HCT116 (cell line): Measurements from ENCODE around the gene KNCN. TPM values are rescaled to one million over a fixed set of nuclear protein-coding genes. Genes with fewer than 3 reads are reported as not detected.

Experiments
- ATAC-seq: fragments of 200-7000 bp; cut with Tn5 transposase; 2 replicates; pipeline ENCODE4 v1.9.1; 2020; ENCODE audit warnings: mild to moderate bottlenecking, moderate library complexity
- BruUV-seq: library from RNA; stranded (reverse); fragments of 400-500 nt; replicated peaks from 2 replicates; lab custom pipeline; 2021; lab: Mats Ljungman, UMichigan
- CTCF ChIA-PET: fragments of 300-600 bp; sonication (Branson Sonifier 250); formaldehyde crosslinking; loops from one replicate; lab custom pipeline; 2021; ENCODE audit warnings: antibody characterized with exemption; lab: Charles Lee
- POLR2A ChIA-PET: fragments of 300-600, 350-600 bp; sonication (Branson Sonifier 250); formaldehyde crosslinking; loops from one replicate; lab custom pipeline; 2021; ENCODE audit warnings: antibody characterized with exemption; lab: Charles Lee
- RAD21 ChIA-PET, 2 experiments: fragments of 300-600 bp; sonication (Branson Sonifier 250); formaldehyde crosslinking; loops; one replicate each; lab custom pipeline; 2023; ENCODE audit warnings: low total read pairs in 2 of 2; ENCODE audit not compliant: uncharacterized antibody in 2 of 2, unreplicated experiment in 2 of 2, low non-redundant PET in 1 of 2; lab: Charles Lee
- DNase-seq: peaks from one replicate; pipeline ENCODE4 v3.0.0-alpha.2; 2010; ENCODE audit warnings: low read depth, low spot score
- H2AFZ ChIP-seq: fragments of 200-600 bp; shearing (Covaris generic), sonication (generic); 2 replicates; pipeline ENCODE4 v1.6.1; 2017; ENCODE audit warnings: low read depth, mixed run types, mixed read lengths, antibody characterized with exemption, low read length; ENCODE audit not compliant: poor library complexity, severe bottlenecking
- H3K27ac ChIP-seq: 2 replicates; pipeline ENCODE4 v1.5.1; 2012; ENCODE audit warnings: low read depth, low read length
- H3K27me3 ChIP-seq: fragments of 200-600 bp; sonication (generic); 2 replicates; pipeline ENCODE4 v1.6.1; 2016; ENCODE audit warnings: mixed run types, low read length, mixed read lengths; ENCODE audit not compliant: insufficient read depth
- H3K36me3 ChIP-seq, 2 experiments: fragments of 200-500 bp in 1 of 2; fragments of 200-600 bp in 1 of 2; sonication (Bioruptor generic) in 1 of 2; sonication (generic) in 1 of 2; 2 replicates each; pipeline versions ENCODE4 v1.5.1 to v1.6.1; 2014 to 2016; ENCODE audit warnings: low read length in 2 of 2, inconsistent platforms in 1 of 2, mixed read lengths in 1 of 2, mixed run types in 1 of 2; ENCODE audit not compliant: insufficient read depth in 2 of 2, control insufficient read depth in 1 of 2
- H3K4me1 ChIP-seq, 2 experiments: fragments of 200-600 bp in 1 of 2; sonication (generic) in 1 of 2; 2 replicates each; pipeline versions ENCODE4 v1.5.1 to v1.6.1; 2012 to 2017; ENCODE audit warnings: low read length in 2 of 2, inconsistent platforms in 1 of 2, mild to moderate bottlenecking in 1 of 2, mixed read lengths in 1 of 2, mixed run types in 1 of 2, moderate library complexity in 1 of 2; ENCODE audit not compliant: insufficient read depth in 2 of 2, control insufficient read depth in 1 of 2
- H3K4me2 ChIP-seq: fragments of 200-600 bp; sonication (generic); 2 replicates; pipeline ENCODE4 v1.6.1; 2017; ENCODE audit warnings: mixed run types, low read length, mixed read lengths
- H3K4me3 ChIP-seq, 2 experiments: fragments of 200-600 bp in 1 of 2; sonication (generic) in 1 of 2; replicated peaks in 1 of 2; 2 replicates each; pipeline ENCODE4 v1.5.1; 2011 to 2016; ENCODE audit warnings: low read length in 2 of 2, control low read depth in 1 of 2, low read depth in 1 of 2, mild to moderate bottlenecking in 1 of 2, mixed read lengths in 1 of 2, mixed run types in 1 of 2
- H3K79me2 ChIP-seq: fragments of 200-600 bp; sonication (generic); 2 replicates; pipeline ENCODE4 v1.6.1; 2017; ENCODE audit warnings: mild to moderate bottlenecking, mixed run types, low read length, moderate library complexity, mixed read lengths; ENCODE audit not compliant: insufficient read depth
- H3K9ac ChIP-seq: fragments of 200-600 bp; sonication (generic); 2 replicates; pipeline ENCODE4 v1.6.1; 2016; ENCODE audit warnings: low read length, mixed read lengths
- H3K9me2 ChIP-seq: fragments of 200-600 bp; sonication (generic), shearing (Covaris generic); 2 replicates; pipeline ENCODE4 v1.6.1; 2017; ENCODE audit warnings: mixed run types, mild to moderate bottlenecking, moderate library complexity; ENCODE audit not compliant: insufficient read depth
- H3K9me3 ChIP-seq, 2 experiments: fragments of 200-500 bp in 1 of 2; fragments of 200-600 bp in 1 of 2; sonication (Bioruptor generic) in 1 of 2; sonication (generic) in 1 of 2; 2 replicates each; pipeline ENCODE4 v1.6.1; 2014 to 2017; ENCODE audit warnings: low read length in 2 of 2, mixed read lengths in 2 of 2, inconsistent platforms in 1 of 2, low read depth in 1 of 2, mild to moderate bottlenecking in 1 of 2, mixed run types in 1 of 2, moderate library complexity in 1 of 2; ENCODE audit not compliant: control insufficient read depth in 1 of 2, insufficient read depth in 1 of 2
- H4K20me1 ChIP-seq: fragments of 200-600 bp; sonication (generic), shearing (Covaris generic); 2 replicates; pipeline ENCODE4 v1.6.1; 2017; ENCODE audit warnings: mixed run types, mild to moderate bottlenecking, moderate library complexity; ENCODE audit not compliant: insufficient read depth
- CEBPB ChIP-seq: IDR thresholded peaks from 2 replicates; pipeline ENCODE4 v1.6.1; 2012; ENCODE audit warnings: low read depth
- EGR1 ChIP-seq: IDR thresholded peaks from 2 replicates; pipeline ENCODE4 v1.6.1; 2012; ENCODE audit warnings: low read depth
- EZH2 ChIP-seq: fragments of 200-600 bp; sonication (generic); IDR thresholded peaks from 2 replicates; pipeline ENCODE4 v1.6.1; 2017; ENCODE audit warnings: antibody characterized with exemption, mixed run types
- EZH2phosphoT487 ChIP-seq: fragments of 200-600 bp; IDR thresholded peaks from 2 replicates; pipeline ENCODE4 v1.6.1; 2018; ENCODE audit warnings: antibody characterized with exemption, borderline replicate concordance
- FOSL1 ChIP-seq: IDR thresholded peaks from 2 replicates; pipeline ENCODE4 v1.6.1; 2012; ENCODE audit warnings: low read depth
- POLR2A ChIP-seq: IDR thresholded peaks from 2 replicates; pipeline ENCODE4 v1.7.0; 2011; ENCODE audit warnings: borderline replicate concordance; ENCODE audit not compliant: insufficient read depth, insufficient read length; ENCODE audit errors: extremely low read depth
- POLR2AphosphoS5 ChIP-seq: IDR thresholded peaks from 2 replicates; pipeline ENCODE4 v1.6.1; 2011; ENCODE audit warnings: mild to moderate bottlenecking, low read depth, low read length, moderate library complexity
- REST ChIP-seq: IDR thresholded peaks from 2 replicates; pipeline ENCODE4 v1.6.1; 2012; ENCODE audit warnings: low read depth
- SIN3A ChIP-seq: IDR thresholded peaks from 2 replicates; pipeline ENCODE4 v1.6.1; 2012; ENCODE audit warnings: low read depth
- SP1 ChIP-seq: IDR thresholded peaks from 2 replicates; pipeline ENCODE4 v1.6.1; 2012; ENCODE audit warnings: low read depth
- SRF ChIP-seq: IDR thresholded peaks from 2 replicates; pipeline ENCODE4 v1.6.1; 2012; ENCODE audit warnings: low read depth
- TCF7L2 ChIP-seq: IDR thresholded peaks from 2 replicates; pipeline ENCODE4 v1.7.0; 2011; ENCODE audit warnings: borderline replicate concordance, inconsistent platforms; ENCODE audit not compliant: insufficient read depth, insufficient read length; ENCODE audit errors: extremely low read depth
- ZBTB33 ChIP-seq: IDR thresholded peaks from 2 replicates; pipeline ENCODE4 v1.6.1; 2011; ENCODE audit warnings: mild to moderate bottlenecking, low read length, moderate library complexity; ENCODE audit not compliant: insufficient replicate concordance; ENCODE audit errors: extremely low read depth
- ZFX ChIP-seq: fragments of 450-650 bp; IDR thresholded peaks from 2 replicates; pipeline ENCODE4 v1.6.1; 2017
- ZNF274 ChIP-seq: fragments of 200-500 bp; sonication (Bioruptor generic); IDR thresholded peaks from 2 replicates; pipeline ENCODE4 v1.6.1; 2014; ENCODE audit warnings: mild to moderate bottlenecking, low read depth, low read length, inconsistent platforms
- intact Hi-C: fragments of 100-400 bp; cut with micrococcal nuclease; formaldehyde crosslinking; loops from 2 replicates; pipeline ENCODE4 v1.10.0; 2022
- total RNA-seq: library from RNA; stranded (reverse); gene quantifications from one replicate; pipeline ENCODE4 v1.2.1, GENCODE V29; 2021; ENCODE audit not compliant: unreplicated experiment
- TF ChIP-seq, protein P1 (sequence below): IDR thresholded peaks from 2 replicates; pipeline ENCODE4 v1.6.1; 2012

The KNCN gene
- total RNA-seq, 1 experiment from 2014 or later: not detected

- H3K79me2 ChIP-seq: no peaks in the 10 kb centered on the region
- no peak overlapping the region for H3K9ac ChIP-seq
- intact Hi-C loops: no loop called here
- no peak overlapping the region for H3K4me2 ChIP-seq
- TF ChIP-seq SIN3A: no peak
- TF ChIP-seq EGR1: no peak
- TF ChIP-seq SRF: no peak
- TF ChIP-seq ZNF274: no peak
- no peak for TF ChIP-seq TCF7L2
- TF ChIP-seq POLR2A: no peak
- TF ChIP-seq SP1: no peak
- TF ChIP-seq ZBTB33: no peak
- TF ChIP-seq EZH2: no peak
- TF ChIP-seq FOSL1: no peak
- TF ChIP-seq POLR2AphosphoS5: no peak
- no peak for TF ChIP-seq REST
- no peak for TF ChIP-seq EZH2phosphoT487
- TF ChIP-seq, protein P1, sequence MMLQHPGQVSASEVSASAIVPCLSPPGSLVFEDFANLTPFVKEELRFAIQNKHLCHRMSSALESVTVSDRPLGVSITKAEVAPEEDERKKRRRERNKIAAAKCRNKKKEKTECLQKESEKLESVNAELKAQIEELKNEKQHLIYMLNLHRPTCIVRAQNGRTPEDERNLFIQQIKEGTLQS: no peak
- no peak for TF ChIP-seq ZFX
- no peak for TF ChIP-seq CEBPB
- no peaks in the 10 kb centered on the region for H3K9me2 ChIP-seq
- no peaks in the 10 kb centered on the region for H3K4me1 ChIP-seq
- no peak for DNase-seq
- no peak overlapping the region for H3K4me3 ChIP-seq
- no peaks in the 10 kb centered on the region for H3K9me3 ChIP-seq
- ChIA-PET POLR2A (interaction anchor here (1.0 kb wide), 1 partner anchor 21 kb away, joined by 3 read pairs; the partner anchor contains the start of gene MKNK1), RAD21 (no interaction called here), CTCF (no interaction called here)
- BruUV-seq: no TSS peak
- H3K36me3 ChIP-seq: peaks cover 15 to 18% of the 10 kb centered on the region in 2 experiments; a peak in 3 of 4 replicates
- H2AFZ ChIP-seq: no peak overlapping the region
- no peak for ATAC-seq
- H4K20me1 ChIP-seq: no peaks in the 10 kb centered on the region
- no peaks in the 10 kb centered on the region for H3K27me3 ChIP-seq
- H3K27ac ChIP-seq: no peak overlapping the region
Measured at GRCh38 chr1:46582972-46583371, 31.5 kb upstream of the KNCN start.
